Glutamatergic neuron (in vitro differentiated cells): ENCODE data around the gene LRFN4. TPM values are rescaled to one million over a fixed set of nuclear protein-coding genes. Genes with fewer than 3 reads are reported as not detected.

Source experiments
- DNase-seq: peaks from one replicate; pipeline ENCODE4 v3.0.0; 2022
- H3K27ac Mint-ChIP-seq: one replicate; pipeline ENCODE4 v1.8.0; 2020; ENCODE audit warnings: mild to moderate bottlenecking, mixed read lengths, inconsistent platforms; ENCODE audit not compliant: unreplicated experiment
- H3K27me3 Mint-ChIP-seq: one replicate; pipeline ENCODE4 v1.8.0; 2020; ENCODE audit warnings: mild to moderate bottlenecking, moderate library complexity, mixed read lengths, inconsistent platforms; ENCODE audit not compliant: unreplicated experiment
- H3K36me3 Mint-ChIP-seq: one replicate; pipeline ENCODE4 v1.8.0; 2020; ENCODE audit warnings: mild to moderate bottlenecking, mixed read lengths, inconsistent platforms; ENCODE audit not compliant: unreplicated experiment
- H3K4me1 Mint-ChIP-seq: one replicate; pipeline ENCODE4 v1.8.0; 2020; ENCODE audit warnings: mild to moderate bottlenecking, low read depth, mixed read lengths, inconsistent platforms; ENCODE audit not compliant: unreplicated experiment
- H3K4me3 Mint-ChIP-seq: one replicate; pipeline ENCODE4 v1.8.0; 2020; ENCODE audit warnings: mild to moderate bottlenecking, mixed read lengths, inconsistent platforms; ENCODE audit not compliant: unreplicated experiment
- H3K9me3 Mint-ChIP-seq: one replicate; pipeline ENCODE4 v1.8.0; 2020; ENCODE audit warnings: mild to moderate bottlenecking, moderate library complexity, mixed read lengths, inconsistent platforms; ENCODE audit not compliant: unreplicated experiment
- CTCF ChIP-seq: fragments of 200-600 bp; sonication (generic); IDR thresholded peaks from one replicate; pipeline ENCODE4 v1.5.0; 2021; ENCODE audit not compliant: partially characterized antibody, unreplicated experiment
- total RNA-seq: library from RNA; stranded (reverse); fragmentation: NEBNext Ultra II Directional; extraction: Animal tissue kit (Norgen Biotek cat#: 25700); gene quantifications from one replicate; pipeline ENCODE4 v1.2.1, GENCODE V29; 2021; ENCODE audit not compliant: unreplicated experiment

The LRFN4 gene
- total RNA-seq, 1 donor from 2014 or later: 67.1 TPM

GRCh38 chr11:66870131-66870530 is 13.3 kb downstream of the LRFN4 start:
- H3K27me3 Mint-ChIP-seq: peaks cover 5% of the 10 kb centered on the region
- H3K4me3 Mint-ChIP-seq: no peak overlapping the region
- no peak overlapping the region for H3K27ac Mint-ChIP-seq
- no peak for TF ChIP-seq CTCF
- H3K9me3 Mint-ChIP-seq: peaks cover 7% of the 10 kb centered on the region
- peaks cover 9% of the 10 kb centered on the region for H3K4me1 Mint-ChIP-seq
- peaks cover 3% of the 10 kb centered on the region for H3K36me3 Mint-ChIP-seq
- DNase-seq: peak; percentile 7

- peaks cover 10% of the 10 kb centered on the region for H3K4me1 Mint-ChIP-seq
- peaks cover 5% of the 10 kb centered on the region for H3K27me3 Mint-ChIP-seq
- no peak for DNase-seq
- TF ChIP-seq CTCF: no peak
- H3K36me3 Mint-ChIP-seq: peaks cover 3% of the 10 kb centered on the region
- H3K9me3 Mint-ChIP-seq: peaks cover 7% of the 10 kb centered on the region
- no peak overlapping the region for H3K4me3 Mint-ChIP-seq
- H3K27ac Mint-ChIP-seq: no peak overlapping the region
These were observed 14.0 kb downstream of the LRFN4 start for GRCh38 chr11:66870616-66871520.

GRCh38 chr11:66871521-66871901 is 14.6 kb downstream of the LRFN4 start:
- Mint-ChIP-seq H3K4me1 (peaks cover 10% of the 10 kb centered on the region), H3K36me3 (peaks cover 3% of the 10 kb centered on the region), H3K4me3 (no peak overlapping the region), H3K9me3 (peaks cover 6% of the 10 kb centered on the region), H3K27me3 (peaks cover 5% of the 10 kb centered on the region), H3K27ac (no peak overlapping the region)
- no peak for TF ChIP-seq CTCF
- no peak for DNase-seq

GRCh38 chr11:66874232-66874631 is 17.4 kb downstream of the LRFN4 start:
- DNase-seq: no peak
- H3K9me3 Mint-ChIP-seq: peaks cover 5% of the 10 kb centered on the region
- no peak overlapping the region for H3K27ac Mint-ChIP-seq
- no peak for TF ChIP-seq CTCF
- H3K4me3 Mint-ChIP-seq: no peak overlapping the region
- H3K36me3 Mint-ChIP-seq: no peaks in the 10 kb centered on the region
- peaks cover 7% of the 10 kb centered on the region for H3K27me3 Mint-ChIP-seq
- peaks cover 7% of the 10 kb centered on the region for H3K4me1 Mint-ChIP-seq

- Mint-ChIP-seq H3K4me1 (peaks cover 16% of the 10 kb centered on the region), H3K4me3 (no peak overlapping the region), H3K36me3 (no peaks in the 10 kb centered on the region), H3K27ac (no peak overlapping the region), H3K9me3 (peaks cover 3% of the 10 kb centered on the region), H3K27me3 (peaks cover 9% of the 10 kb centered on the region)
- DNase-seq: no peak
- no peak for TF ChIP-seq CTCF
These were observed 18.5 kb downstream of the LRFN4 start for GRCh38 chr11:66875378-66875777.
